Measurements from ENCODE around the gene QTRT2. TPM values are rescaled to one million over a fixed set of nuclear protein-coding genes. Genes with fewer than 3 reads are reported as not detected.

The QTRT2 gene
- total RNA-seq, 1 donor from 2014 or later: 22.5 TPM

GRCh38 chr3:114022145-114022802, 34.3 kb upstream of the QTRT2 start:
- ATAC-seq (no peak), DNase-seq (no peak)
- H3K36me3 ChIP-seq: no peaks in the 10 kb centered on the region
- no peaks in the 10 kb centered on the region for H3K9me3 ChIP-seq
- no peaks in the 10 kb centered on the region for H3K4me1 ChIP-seq
- TF ChIP-seq CTCF (IDR thresholded peaks at IDR 0.05): no peak
- H3K27me3 ChIP-seq: no peaks in the 10 kb centered on the region
- H3K4me3 ChIP-seq: no peak overlapping the region
- intact Hi-C loops (cut with DNase I): no loop called here
- H3K27ac ChIP-seq: no peak overlapping the region

- no peak for TF ChIP-seq CTCF (IDR thresholded peaks at IDR 0.05)
- no peaks in the 10 kb centered on the region for H3K27me3 ChIP-seq
- intact Hi-C loops (cut with DNase I): no loop called here
Observed at GRCh38 chr3:114025451-114025850, 31.1 kb upstream of the QTRT2 start.

GRCh38 chr3:114026331-114026730, 30.2 kb upstream of the QTRT2 start:
- ATAC-seq: no peak
- intact Hi-C loops (cut with DNase I): no loop called here
- Histone ChIP-seq H3K27ac (no peak overlapping the region), H3K9me3 (no peaks in the 10 kb centered on the region), H3K4me3 (no peak overlapping the region), H3K36me3 (no peaks in the 10 kb centered on the region), H3K27me3 (no peaks in the 10 kb centered on the region), H3K4me1 (no peaks in the 10 kb centered on the region)
- TF ChIP-seq CTCF (IDR thresholded peaks at IDR 0.05): no peak
- no peak for DNase-seq

More at GRCh38 chr3:114025451-114025850, 31.1 kb upstream of the QTRT2 start:
- no peaks in the 10 kb centered on the region for H3K36me3 ChIP-seq
- DNase-seq (no peak), ATAC-seq (no peak)
- no peak overlapping the region for H3K4me3 ChIP-seq
- H3K4me1 ChIP-seq: no peaks in the 10 kb centered on the region
- H3K27ac ChIP-seq: no peak overlapping the region
- H3K9me3 ChIP-seq: no peaks in the 10 kb centered on the region

- DNase-seq (no peak), ATAC-seq (no peak)
- no peak for TF ChIP-seq CTCF (IDR thresholded peaks at IDR 0.05)
- H3K4me1 ChIP-seq: no peaks in the 10 kb centered on the region
- H3K36me3 ChIP-seq: peaks cover 7% of the 10 kb centered on the region
- intact Hi-C loops (cut with DNase I): no loop called here
- no peak overlapping the region for H3K4me3 ChIP-seq
- no peaks in the 10 kb centered on the region for H3K27me3 ChIP-seq
- no peak overlapping the region for H3K27ac ChIP-seq
- no peaks in the 10 kb centered on the region for H3K9me3 ChIP-seq
Observed at GRCh38 chr3:114033721-114034120, 22.8 kb upstream of the QTRT2 start.

GRCh38 chr3:114034211-114034610, 22.3 kb upstream of the QTRT2 start:
- H3K4me3 ChIP-seq: no peak overlapping the region
- no peak overlapping the region for H3K27ac ChIP-seq
- H3K4me1 ChIP-seq: no peaks in the 10 kb centered on the region
- intact Hi-C loops (cut with DNase I): no loop called here
- ATAC-seq (no peak), DNase-seq (no peak)
- TF ChIP-seq CTCF (IDR thresholded peaks at IDR 0.05): no peak
- peaks cover 7% of the 10 kb centered on the region for H3K36me3 ChIP-seq
- H3K9me3 ChIP-seq: no peaks in the 10 kb centered on the region
- H3K27me3 ChIP-seq: no peaks in the 10 kb centered on the region

Measured in upper lobe of right lung (tissue), 1 donor.